Caco-2 (cell line): Measurements from ENCODE around the gene AGAP1. TPM values are rescaled to one million over a fixed set of nuclear protein-coding genes. Genes with fewer than 3 reads are reported as not detected.

Experiments used
- BruUV-seq: library from RNA; stranded (reverse); fragments of 400-500 nt; replicated peaks from 2 replicates; lab custom pipeline; 2021; lab: Mats Ljungman, UMichigan
- CTCF ChIA-PET: fragments of 300-600 bp; sonication (Branson Sonifier 250); formaldehyde crosslinking; loops from one replicate; lab custom pipeline; 2022; ENCODE audit warnings: antibody characterized with exemption; lab: Charles Lee
- POLR2A ChIA-PET: fragments of 300-600 bp; sonication (Branson Sonifier 250); formaldehyde crosslinking; loops from one replicate; lab custom pipeline; 2022; ENCODE audit warnings: antibody characterized with exemption; lab: Charles Lee
- DNase-seq, 2 experiments: peaks; one replicate each; pipeline versions ENCODE4 v3.0.0 to v3.0.0-alpha.2; 2020 to 2022
- H3K27me3 ChIP-seq: replicated peaks from 2 replicates; pipeline ENCODE4 v1.6.0; 2011; ENCODE audit warnings: low read length; ENCODE audit not compliant: control insufficient read depth, insufficient read depth
- H3K36me3 ChIP-seq: 2 replicates; pipeline ENCODE4 v1.5.1; 2011; ENCODE audit warnings: low read length; ENCODE audit not compliant: control insufficient read depth, insufficient read depth
- H3K4me1 ChIP-seq: fragments of 250-450 bp; sonication (Bioruptor Pico); 2 replicates; pipeline ENCODE4 v1.5.1; 2020; ENCODE audit warnings: mild to moderate bottlenecking
- H3K4me3 ChIP-seq: 2 replicates; pipeline ENCODE4 v1.5.1; 2011; ENCODE audit warnings: low read depth, mild to moderate bottlenecking, control low read depth, low read length
- H3K9me3 ChIP-seq: fragments of 250-450 bp; sonication (Bioruptor Pico); 2 replicates; pipeline ENCODE4 v1.5.1; 2020; ENCODE audit warnings: mild to moderate bottlenecking, moderate library complexity
- H3K27ac Mint-ChIP-seq: one replicate; pipeline ENCODE4 v1.8.0; 2022; ENCODE audit warnings: mixed read lengths; ENCODE audit not compliant: unreplicated experiment
- H3K27me3 Mint-ChIP-seq: one replicate; pipeline ENCODE4 v1.8.0; 2022; ENCODE audit warnings: mixed read lengths; ENCODE audit not compliant: insufficient read depth, unreplicated experiment
- H3K36me3 Mint-ChIP-seq: one replicate; pipeline ENCODE4 v1.8.0; 2022; ENCODE audit warnings: mild to moderate bottlenecking, mixed read lengths; ENCODE audit not compliant: insufficient read depth, unreplicated experiment
- H3K4me1 Mint-ChIP-seq: one replicate; pipeline ENCODE4 v1.8.0; 2022; ENCODE audit warnings: low read depth, mixed read lengths; ENCODE audit not compliant: unreplicated experiment
- H3K4me3 Mint-ChIP-seq: one replicate; pipeline ENCODE4 v1.8.0; 2022; ENCODE audit warnings: mild to moderate bottlenecking, moderate library complexity, mixed read lengths; ENCODE audit not compliant: unreplicated experiment
- H3K9me3 Mint-ChIP-seq: one replicate; pipeline ENCODE4 v1.8.0; 2022; ENCODE audit warnings: mixed read lengths; ENCODE audit not compliant: unreplicated experiment
- intact Hi-C: fragments of 100-400 bp; cut with micrococcal nuclease; formaldehyde crosslinking; loops from one replicate; pipeline ENCODE4 v1.10.0; 2022; ENCODE audit not compliant: unreplicated experiment
- total RNA-seq: library from RNA; stranded (reverse); gene quantifications from 2 replicates; pipeline ENCODE4 v1.2.3, GENCODE V29; 2022
- TF ChIP-seq, protein P1 (sequence below), 2 experiments: fragments of 200-600 bp in 1 of 2; IDR thresholded peaks; 1 replicate in 1 of 2; 2 replicates in 1 of 2; pipeline versions ENCODE4 v1.5.1 to v1.8.0; 2011 to 2022; ENCODE audit warnings: antibody characterized with exemption in 1 of 2, control low read depth in 1 of 2, inconsistent platforms in 1 of 2, low read depth in 1 of 2, low read length in 1 of 2, mild to moderate bottlenecking in 1 of 2, moderate library complexity in 1 of 2; ENCODE audit not compliant: insufficient read depth in 1 of 2, severe bottlenecking in 1 of 2, unreplicated experiment in 1 of 2

The AGAP1 gene
- total RNA-seq, 1 experiment from 2014 or later = 41.7 TPM

DNA sequence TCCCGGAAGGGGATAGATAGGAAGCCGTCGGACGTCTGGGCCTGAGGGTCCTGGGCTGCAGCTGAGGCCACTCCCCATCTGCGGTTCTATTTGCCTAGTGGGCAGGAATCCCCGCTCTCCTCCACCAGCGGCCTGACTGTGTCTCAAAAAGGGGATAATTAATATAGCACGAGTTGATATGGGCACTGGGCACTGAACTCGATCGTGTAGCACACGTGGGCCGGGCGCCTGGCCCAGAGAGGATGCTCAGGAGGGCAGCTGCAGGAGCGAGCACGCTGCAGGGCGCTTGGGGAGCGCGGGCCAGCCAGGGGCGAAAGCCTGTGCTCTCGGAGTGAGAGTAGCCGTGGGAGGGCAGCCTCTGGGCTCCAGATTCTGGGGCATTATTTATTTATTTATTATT, 683.1 kb downstream of the AGAP1 start:
- Histone ChIP-seq H3K9me3 (no peaks in the 10 kb centered on the region), H3K4me1 (0 out of 2 replicates have a peak, but pooled peaks cover 3% of the 10 kb centered on the region), H3K4me3 (no peak overlapping the region), H3K36me3 (no peaks in the 10 kb centered on the region), H3K27me3 (no peaks in the 10 kb centered on the region)
- Mint-ChIP-seq H3K27ac (no peak overlapping the region), H3K9me3 (no peaks in the 10 kb centered on the region), H3K36me3 (peaks cover 7% of the 10 kb centered on the region), H3K4me1 (no peaks in the 10 kb centered on the region), H3K27me3 (no peaks in the 10 kb centered on the region), H3K4me3 (no peak overlapping the region)
- TF ChIP-seq, protein P1, sequence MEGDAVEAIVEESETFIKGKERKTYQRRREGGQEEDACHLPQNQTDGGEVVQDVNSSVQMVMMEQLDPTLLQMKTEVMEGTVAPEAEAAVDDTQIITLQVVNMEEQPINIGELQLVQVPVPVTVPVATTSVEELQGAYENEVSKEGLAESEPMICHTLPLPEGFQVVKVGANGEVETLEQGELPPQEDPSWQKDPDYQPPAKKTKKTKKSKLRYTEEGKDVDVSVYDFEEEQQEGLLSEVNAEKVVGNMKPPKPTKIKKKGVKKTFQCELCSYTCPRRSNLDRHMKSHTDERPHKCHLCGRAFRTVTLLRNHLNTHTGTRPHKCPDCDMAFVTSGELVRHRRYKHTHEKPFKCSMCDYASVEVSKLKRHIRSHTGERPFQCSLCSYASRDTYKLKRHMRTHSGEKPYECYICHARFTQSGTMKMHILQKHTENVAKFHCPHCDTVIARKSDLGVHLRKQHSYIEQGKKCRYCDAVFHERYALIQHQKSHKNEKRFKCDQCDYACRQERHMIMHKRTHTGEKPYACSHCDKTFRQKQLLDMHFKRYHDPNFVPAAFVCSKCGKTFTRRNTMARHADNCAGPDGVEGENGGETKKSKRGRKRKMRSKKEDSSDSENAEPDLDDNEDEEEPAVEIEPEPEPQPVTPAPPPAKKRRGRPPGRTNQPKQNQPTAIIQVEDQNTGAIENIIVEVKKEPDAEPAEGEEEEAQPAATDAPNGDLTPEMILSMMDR (IDR thresholded peaks at IDR 0.05; ENCODE audit: insufficient read depth in 1 of 2, low read depth in 1 of 2, low read length in 1 of 2, severe bottlenecking in 1 of 2, unreplicated experiment in 1 of 2) = no peak
- POLR2A ChIA-PET = no interaction called here
- DNase-seq = no peak
- intact Hi-C loops = no loop called here
- CTCF ChIA-PET = no interaction called here
- BruUV-seq = no TSS peak

- intact Hi-C loops = no loop called here
- Mint-ChIP-seq H3K36me3 (peaks cover 7% of the 10 kb centered on the region), H3K4me1 (no peaks in the 10 kb centered on the region), H3K9me3 (no peaks in the 10 kb centered on the region), H3K4me3 (peak overlapping the region; percentile 74), H3K27me3 (no peaks in the 10 kb centered on the region), H3K27ac (no peak overlapping the region)
- BruUV-seq = no TSS peak
- DNase-seq = no peak
- 0 out of 2 replicates have a peak, but pooled peaks cover 3% of the 10 kb centered on the region for H3K4me1 ChIP-seq
- no peaks in the 10 kb centered on the region for H3K9me3 ChIP-seq
- peak overlapping the region; percentile 52 for H3K4me3 ChIP-seq
- H3K27me3 ChIP-seq = no peaks in the 10 kb centered on the region
- H3K36me3 ChIP-seq = no peaks in the 10 kb centered on the region
- TF ChIP-seq, protein P1 (IDR thresholded peaks at IDR 0.05; ENCODE audit: insufficient read depth in 1 of 2, low read depth in 1 of 2, low read length in 1 of 2, severe bottlenecking in 1 of 2, unreplicated experiment in 1 of 2) = no peak
- ChIA-PET CTCF (interaction anchor here (1.1 kb wide), 2 partner anchors 110 to 399 kb away, joined by 3 to 4 read pairs; no protein-coding TSS in a partner anchor), POLR2A (no interaction called here)
Observed at GRCh38 chr2:236177604-236177966, 683.7 kb downstream of the AGAP1 start.

DNA sequence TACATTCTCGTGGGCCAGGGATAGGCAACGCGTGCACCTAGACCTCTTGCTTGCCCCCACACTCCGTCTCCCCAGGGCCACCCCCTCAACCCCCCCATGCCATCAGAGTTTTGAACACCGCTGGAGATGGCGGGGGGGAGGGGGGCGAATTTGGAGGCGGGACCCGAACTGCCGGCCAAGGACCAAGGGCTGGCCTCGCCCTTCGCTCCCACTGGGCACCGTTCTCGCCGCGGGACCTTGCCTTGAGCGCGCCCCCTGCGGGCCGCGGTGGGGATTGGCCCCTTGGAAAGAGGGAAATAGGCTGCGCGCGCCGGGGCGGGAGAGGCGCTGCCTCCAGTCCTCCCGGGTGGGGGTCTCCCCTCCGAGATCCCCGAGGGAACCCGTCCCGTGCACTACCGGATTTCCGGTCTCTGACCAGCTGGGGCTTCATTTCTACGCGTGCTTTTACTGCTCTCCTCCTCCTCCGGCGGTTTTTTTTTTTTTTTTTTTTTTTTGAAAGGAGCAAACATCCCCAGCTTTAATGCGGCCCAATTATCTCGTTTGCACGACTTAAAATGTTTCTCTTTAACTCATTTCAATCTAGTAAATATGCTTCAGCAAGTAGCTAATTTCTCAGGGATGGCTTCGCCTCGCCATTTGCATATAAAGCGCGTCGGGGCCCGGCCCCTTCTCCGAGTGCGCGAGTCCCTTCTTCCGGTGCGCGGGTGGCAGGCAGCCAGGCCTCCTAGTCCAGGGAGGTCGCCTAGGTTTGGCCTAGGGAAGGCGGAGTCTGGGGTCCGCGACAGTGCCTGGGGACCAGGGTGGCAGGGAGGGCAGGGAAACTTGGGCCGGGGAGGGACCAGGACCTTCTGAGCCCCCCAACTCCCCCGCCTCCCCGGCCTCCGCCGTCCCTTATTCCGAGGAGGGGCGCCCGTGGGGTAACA, 684.4 kb downstream of the AGAP1 start:
- Mint-ChIP-seq H3K36me3 (peaks cover 7% of the 10 kb centered on the region), H3K4me3 (peak overlapping the region; percentile 74), H3K4me1 (no peaks in the 10 kb centered on the region), H3K9me3 (no peaks in the 10 kb centered on the region), H3K27me3 (no peaks in the 10 kb centered on the region), H3K27ac (peak overlapping the region; percentile 72)
- CTCF ChIA-PET = interaction anchor here (0.7 to 1.1 kb wide), 3 partner anchors 18 to 399 kb away, joined by 3 to 4 read pairs (median 4); no protein-coding TSS in a partner anchor
- TF ChIP-seq, protein P1 (IDR thresholded peaks at IDR 0.05; ENCODE audit: insufficient read depth in 1 of 2, low read depth in 1 of 2, low read length in 1 of 2, severe bottlenecking in 1 of 2, unreplicated experiment in 1 of 2) = peak; percentile 75 to 83
- peak overlapping the region; percentile 52 for H3K4me3 ChIP-seq
- intact Hi-C loops = loop anchor here (1.0 kb wide), 1 partner anchor 412 kb away; no protein-coding TSS in a partner anchor
- peak; percentile 81 to 87 for DNase-seq
- POLR2A ChIA-PET = no interaction called here
- BruUV-seq = no TSS peak
- no peaks in the 10 kb centered on the region for H3K36me3 ChIP-seq
- H3K27me3 ChIP-seq = no peaks in the 10 kb centered on the region
- 0 out of 2 replicates have a peak, but pooled peaks cover 3% of the 10 kb centered on the region for H3K4me1 ChIP-seq
- no peaks in the 10 kb centered on the region for H3K9me3 ChIP-seq
